Naive thymus-derived CD4-positive, alpha-beta T cell (primary cell): Measurements from ENCODE around the gene NUDT8. TPM values are rescaled to one million over a fixed set of nuclear protein-coding genes. Genes with fewer than 3 reads are reported as not detected.

Source experiments
- ATAC-seq: fragments of 150-1000 bp; cut with Tn5 transposase; 2 replicates; pipeline ENCODE4 v1.10.0; 2021; ENCODE audit warnings: mild to moderate bottlenecking, moderate library complexity
- CTCF ChIA-PET: fragments of 350-600 bp; sonication (Branson Sonifier 250); formaldehyde crosslinking; loops from one replicate; lab custom pipeline; 2021; ENCODE audit warnings: antibody characterized with exemption; lab: Charles Lee
- POLR2A ChIA-PET: fragments of 350-600 bp; sonication (Branson Sonifier 250); formaldehyde crosslinking; loops from one replicate; lab custom pipeline; 2021; ENCODE audit warnings: antibody characterized with exemption, inconsistent platforms; lab: Charles Lee
- DNase-seq, 9 donors: peaks; one replicate each; pipeline versions ENCODE4 v3.0.0 to v3.0.0-alpha.2; 2020 to 2022; ENCODE audit warnings: mixed read lengths in 1 of 9
- H3K27ac ChIP-seq: one replicate; pipeline ENCODE4 v1.7.0; 2013; ENCODE audit warnings: mild to moderate bottlenecking, low read depth, low read length, moderate library complexity
- H3K27me3 ChIP-seq, 2 donors: one replicate each; pipeline ENCODE4 v1.7.0; 2013; ENCODE audit warnings: low read length in 2 of 2, mild to moderate bottlenecking in 2 of 2, moderate library complexity in 2 of 2; ENCODE audit not compliant: control insufficient read depth in 2 of 2, insufficient read depth in 2 of 2
- H3K36me3 ChIP-seq, 3 experiments: 1 replicate in 2 of 3; 2 replicates in 1 of 3; pipeline ENCODE4 v1.7.0; 2013; ENCODE audit warnings: low read length in 3 of 3, mild to moderate bottlenecking in 3 of 3, moderate library complexity in 1 of 3; ENCODE audit not compliant: insufficient read depth in 3 of 3, control insufficient read depth in 2 of 3
- H3K4me1 ChIP-seq, 2 donors: one replicate each; pipeline ENCODE4 v1.7.0; 2013; ENCODE audit warnings: low read length in 2 of 2, mild to moderate bottlenecking in 2 of 2, moderate library complexity in 1 of 2; ENCODE audit not compliant: control insufficient read depth in 2 of 2, insufficient read depth in 2 of 2
- H3K4me3 ChIP-seq: 2 replicates; pipeline ENCODE4 v1.7.0; 2013; ENCODE audit warnings: mild to moderate bottlenecking, low read length
- H3K9me3 ChIP-seq, 3 experiments: 1 replicate in 2 of 3; 2 replicates in 1 of 3; pipeline ENCODE4 v1.7.0; 2013; ENCODE audit warnings: low read length in 3 of 3; ENCODE audit not compliant: control insufficient read depth in 2 of 3
- H3K27ac Mint-ChIP-seq, 9 donors: one replicate each; pipeline ENCODE4 v1.8.0; 2020 to 2022; ENCODE audit warnings: mixed read lengths in 9 of 9, mild to moderate bottlenecking in 8 of 9, moderate library complexity in 5 of 9, inconsistent platforms in 2 of 9
- H3K27me3 Mint-ChIP-seq, 5 donors: one replicate each; pipeline ENCODE4 v1.8.0; 2021 to 2022; ENCODE audit warnings: mixed read lengths in 5 of 5, mild to moderate bottlenecking in 1 of 5
- H3K36me3 Mint-ChIP-seq, 5 donors: one replicate each; pipeline ENCODE4 v1.8.0; 2020 to 2022; ENCODE audit warnings: mixed read lengths in 5 of 5, mild to moderate bottlenecking in 3 of 5, inconsistent platforms in 1 of 5
- H3K4me1 Mint-ChIP-seq, 7 donors: one replicate each; pipeline ENCODE4 v1.8.0; 2020 to 2022; ENCODE audit warnings: mixed read lengths in 7 of 7, mild to moderate bottlenecking in 3 of 7, inconsistent platforms in 1 of 7
- H3K4me3 Mint-ChIP-seq, 10 donors: one replicate each; pipeline ENCODE4 v1.8.0; 2020 to 2022; ENCODE audit warnings: mild to moderate bottlenecking in 10 of 10, mixed read lengths in 10 of 10, moderate library complexity in 6 of 10, inconsistent platforms in 2 of 10
- H3K9me3 Mint-ChIP-seq, 11 donors: one replicate each; pipeline ENCODE4 v1.8.0; 2020 to 2022; ENCODE audit warnings: mixed read lengths in 11 of 11, mild to moderate bottlenecking in 4 of 11, inconsistent platforms in 1 of 11, moderate library complexity in 1 of 11
- intact Hi-C, 2 donors: fragments of 100-400 bp; cut with micrococcal nuclease; formaldehyde crosslinking; loops; one replicate each; pipeline ENCODE4 v1.15.1; 2023
- polyA plus RNA-seq, 2 donors: library from polyadenylated mRNA; unstranded; fragments of 300-500 nt; fragmentation: Illumina TruSeq; gene quantifications; one replicate each; pipeline ENCODE4 v1.2.3, GENCODE V29; 2021
- total RNA-seq, 6 experiments: library from RNA in 5 of 6; stranded (reverse) in 5 of 6; gene quantifications; 1 replicate in 5 of 6; 2 replicates in 1 of 6; pipeline ENCODE4 v1.2.3 and lab custom pipeline; 2021 to 2026

Gene NUDT8
- total and polyA plus RNA-seq, 7 experiments from 2014 or later: 3.1 to 10.4 (median 3.8) TPM

DNA sequence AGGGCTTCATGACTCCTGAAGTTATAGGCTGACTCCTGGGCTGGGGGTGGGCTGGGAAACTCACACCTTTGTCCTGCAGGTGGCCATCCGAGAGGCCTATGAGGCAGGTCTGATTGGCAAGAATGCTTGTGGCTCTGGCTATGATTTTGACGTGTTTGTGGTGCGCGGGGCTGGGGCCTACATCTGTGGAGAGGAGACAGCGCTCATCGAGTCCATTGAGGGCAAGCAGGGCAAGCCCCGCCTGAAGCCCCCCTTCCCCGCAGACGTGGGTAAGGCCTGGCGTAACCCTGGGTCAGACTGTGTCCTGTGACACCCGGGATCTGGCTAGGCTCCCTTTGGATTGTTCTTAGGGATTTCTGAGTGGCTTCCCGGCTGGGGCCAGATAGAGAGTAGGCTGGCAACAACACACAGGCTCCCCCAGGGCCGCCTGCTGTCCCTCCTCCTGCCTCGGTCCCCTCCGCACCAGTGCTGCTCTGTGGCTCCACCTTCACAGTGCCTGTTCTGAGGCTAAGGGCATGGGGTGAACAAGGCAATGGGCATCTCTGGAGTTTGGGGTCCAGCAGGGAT lies 19.4 kb downstream of the NUDT8 start:
- Mint-ChIP-seq H3K36me3 (peaks cover 0 to 19% (median 3%) of the 10 kb centered on the region in 5 donors), H3K4me3 (peak overlapping the region in 2 of 10 donors; percentile 21 to 25), H3K27me3 (no peaks in the 10 kb centered on the region), H3K9me3 (no peaks in the 10 kb centered on the region), H3K27ac (peak overlapping the region in 3 of 9 donors; percentile 23 to 52 (median 42)), H3K4me1 (peaks cover 10 to 55% (median 36%) of the 10 kb centered on the region in 7 donors)
- no peak overlapping the region for H3K4me3 ChIP-seq
- H3K27me3 ChIP-seq: no peaks in the 10 kb centered on the region
- no peak for ATAC-seq
- no peak for DNase-seq
- CTCF ChIA-PET: interaction anchor here (0.7 kb wide), 1 partner anchor 18 kb away, joined by 3 read pairs; no protein-coding TSS in a partner anchor
- no peak overlapping the region for H3K27ac ChIP-seq
- no peaks in the 10 kb centered on the region for H3K9me3 ChIP-seq
- POLR2A ChIA-PET: interaction anchor here (0.6 to 3.3 kb wide), 2 partner anchors 10 to 26 kb away, joined by 3 to 14 read pairs; partner anchors contain the start of gene GSTP1
- intact Hi-C loops: no loop called here
- H3K4me1 ChIP-seq: peaks cover 31 to 40% of the 10 kb centered on the region in 2 donors
- peaks cover 0 to 50% (median 5%) of the 10 kb centered on the region in 3 experiments for H3K36me3 ChIP-seq

DNA sequence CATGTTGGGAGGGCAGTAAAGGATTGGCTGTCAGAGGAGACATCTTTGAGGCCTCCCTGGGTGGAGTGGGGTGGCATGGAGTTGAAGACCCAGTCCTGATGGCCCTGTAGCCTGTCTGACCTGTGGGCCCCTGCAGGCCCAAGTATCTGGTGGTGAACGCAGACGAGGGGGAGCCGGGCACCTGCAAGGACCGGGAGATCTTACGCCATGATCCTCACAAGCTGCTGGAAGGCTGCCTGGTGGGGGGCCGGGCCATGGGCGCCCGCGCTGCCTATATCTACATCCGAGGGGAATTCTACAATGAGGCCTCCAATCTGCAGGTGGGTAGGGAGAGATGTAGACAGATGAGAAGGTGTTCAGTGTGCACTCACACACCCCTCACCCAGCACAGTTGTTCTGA lies 20.4 kb downstream of the NUDT8 start:
- Mint-ChIP-seq H3K27me3 (peaks cover 0 to 1% (median 0%) of the 10 kb centered on the region in 5 donors), H3K4me3 (peak overlapping the region in 1 of 10 donors; percentile 9), H3K4me1 (peaks cover 5 to 48% (median 28%) of the 10 kb centered on the region in 7 donors), H3K27ac (peak overlapping the region in 3 of 9 donors; percentile 42 to 95 (median 93)), H3K36me3 (peaks cover 0 to 19% (median 3%) of the 10 kb centered on the region in 5 donors), H3K9me3 (no peaks in the 10 kb centered on the region)
- intact Hi-C loops: no loop called here
- Histone ChIP-seq H3K36me3 (peaks cover 0 to 50% (median 5%) of the 10 kb centered on the region in 3 experiments), H3K27ac (no peak overlapping the region), H3K4me1 (peaks cover 20 to 29% of the 10 kb centered on the region in 2 donors), H3K27me3 (no peaks in the 10 kb centered on the region), H3K4me3 (no peak overlapping the region), H3K9me3 (no peaks in the 10 kb centered on the region)
- no peak for DNase-seq
- ChIA-PET POLR2A (interaction anchor here (0.6 to 3.3 kb wide), 2 partner anchors 25 to 256 kb away, joined by 3 to 14 read pairs; partner anchors contain the start of genes GSTP1 and POLD4), CTCF (interaction anchor here (0.5 to 1.5 kb wide), 2 partner anchors 202 to 255 kb away, joined by 4 to 5 read pairs; no protein-coding TSS in a partner anchor)
- ATAC-seq: no peak

DNA sequence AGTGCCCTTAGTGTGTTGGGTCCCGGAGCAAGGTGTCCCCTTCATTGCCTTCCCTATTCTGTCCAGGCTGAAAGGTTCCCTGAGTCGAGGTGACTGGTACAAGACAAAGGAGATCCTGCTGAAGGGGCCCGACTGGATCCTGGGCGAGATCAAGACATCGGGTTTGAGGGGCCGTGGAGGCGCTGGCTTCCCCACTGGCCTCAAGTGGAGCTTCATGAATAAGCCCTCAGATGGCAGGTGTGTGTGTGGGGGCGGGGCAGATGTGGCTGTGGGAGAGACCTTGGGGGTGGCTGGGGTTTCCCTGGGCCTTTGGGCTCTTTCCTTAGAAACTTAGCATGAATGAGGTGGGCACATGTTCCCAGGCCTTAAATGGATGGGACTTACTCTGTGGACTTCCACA lies 21.3 kb downstream of the NUDT8 start:
- ATAC-seq (no peak), DNase-seq (no peak)
- Histone ChIP-seq H3K4me1 (peaks cover 12 to 23% of the 10 kb centered on the region in 2 donors), H3K4me3 (no peak overlapping the region), H3K27ac (peak overlapping the region; percentile 32), H3K27me3 (no peaks in the 10 kb centered on the region), H3K9me3 (no peaks in the 10 kb centered on the region), H3K36me3 (peaks cover 0 to 50% (median 5%) of the 10 kb centered on the region in 3 experiments)
- ChIA-PET CTCF (interaction anchor here (1.0 to 1.5 kb wide), 2 partner anchors 36 to 254 kb away, joined by 4 read pairs; no protein-coding TSS in a partner anchor), POLR2A (interaction anchor here (0.6 to 3.3 kb wide), 3 partner anchors 24 to 255 kb away, joined by 3 to 14 read pairs (median 3); partner anchors contain the start of genes AIP, GSTP1 and POLD4)
- H3K4me3 Mint-ChIP-seq: peak overlapping the region; percentile 50 to 99 (median 92)
- peaks cover 0 to 4% (median 0%) of the 10 kb centered on the region in 5 donors for H3K27me3 Mint-ChIP-seq
- H3K36me3 Mint-ChIP-seq: peaks cover 0 to 19% (median 3%) of the 10 kb centered on the region in 5 donors
- no peaks in the 10 kb centered on the region for H3K9me3 Mint-ChIP-seq
- peak overlapping the region in 6 of 9 donors; percentile 43 to 95 (median 73) for H3K27ac Mint-ChIP-seq
- intact Hi-C loops: no loop called here
- peaks cover under 1 to 42% (median 20%) of the 10 kb centered on the region in 7 donors for H3K4me1 Mint-ChIP-seq

DNA sequence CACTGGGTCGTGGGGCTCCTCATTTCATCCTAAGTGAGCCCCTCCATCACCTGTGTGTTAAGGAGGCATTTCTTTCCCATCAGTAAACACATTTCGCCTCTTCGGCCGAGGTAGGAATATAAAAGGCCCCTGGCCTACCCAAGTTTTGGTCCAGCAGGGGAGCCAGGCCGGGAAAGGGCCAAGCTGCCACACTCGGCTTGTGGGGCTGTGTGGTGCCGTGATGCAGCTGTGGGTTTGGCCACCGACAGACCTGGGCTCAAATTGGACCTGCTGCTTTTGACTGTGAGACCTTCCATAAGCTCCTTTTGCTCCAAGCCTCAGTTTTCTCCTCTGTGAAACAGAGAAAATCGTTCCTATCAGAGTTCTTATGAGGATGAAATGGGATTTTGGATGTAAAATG lies 22.2 kb downstream of the NUDT8 start:
- H3K27ac ChIP-seq: peak overlapping the region; percentile 87
- CTCF ChIA-PET: no interaction called here

DNA sequence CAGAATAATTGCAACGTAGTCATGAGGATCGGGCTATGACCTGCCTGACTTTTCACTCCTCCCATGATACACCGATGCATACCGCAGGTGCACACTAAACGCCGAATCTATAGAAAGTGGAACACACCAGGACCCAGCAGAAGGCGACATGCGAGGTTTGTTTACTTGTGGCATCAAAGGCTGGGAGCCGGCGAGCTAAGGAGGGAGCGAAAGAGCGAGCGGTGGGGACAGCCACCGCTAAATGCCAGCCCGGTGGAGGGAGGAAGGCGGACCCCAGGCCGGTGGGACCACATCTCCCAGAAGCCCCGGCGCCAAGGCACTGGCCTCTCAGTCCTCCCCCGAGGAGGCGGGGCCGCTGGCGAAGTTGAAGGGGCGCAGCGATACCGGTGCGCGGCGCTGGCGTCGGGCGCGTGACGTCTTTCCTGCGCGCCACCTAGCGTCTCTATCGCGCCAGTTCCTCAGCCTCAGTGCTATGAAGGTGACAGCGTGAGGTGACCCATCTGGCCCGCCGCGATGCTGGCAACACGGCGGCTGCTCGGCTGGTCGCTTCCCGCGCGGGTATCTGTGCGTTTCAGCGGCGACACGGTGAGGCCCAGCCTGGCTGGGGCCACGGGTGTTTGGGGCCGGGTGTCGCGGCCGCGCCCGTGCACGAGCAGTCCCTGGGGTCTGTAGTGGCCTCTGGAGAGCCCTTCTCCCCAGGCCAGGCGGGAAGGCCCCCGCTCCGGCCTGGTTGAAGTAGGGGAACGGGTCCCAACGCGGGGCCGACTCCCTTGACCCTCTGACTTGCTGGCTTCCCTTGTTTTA lies 23.0 kb downstream of the NUDT8 start, which contains the start of gene NDUFV1:
Gene NDUFV1, plus strand, starts transcription at position 445 of the 804 bp plus-strand sequence. Its CDS starts 69 bp downstream, at position 514.
- Mint-ChIP-seq H3K36me3 (peaks cover 0 to 19% (median 3%) of the 10 kb centered on the region in 5 donors), H3K9me3 (no peaks in the 10 kb centered on the region), H3K27ac (peak within 1 kb of the TSS; percentile 78 to 96 (median 93)), H3K4me1 (peaks cover 0 to 36% (median 14%) of the 10 kb centered on the region in 7 donors), H3K4me3 (peak within 1 kb of the TSS; percentile 85 to 99 (median 93)), H3K27me3 (peaks cover 0 to 16% (median 10%) of the 10 kb centered on the region in 5 donors)
- ChIA-PET CTCF (no interaction called here), POLR2A (interaction anchor here (3.3 kb wide), 1 partner anchor 23 kb away, joined by 14 read pairs; the partner anchor contains the start of gene GSTP1)
- Histone ChIP-seq H3K36me3 (peaks cover 0 to 37% (median 5%) of the 10 kb centered on the region in 3 experiments), H3K4me3 (peak within 1 kb of the TSS; percentile 97), H3K27me3 (no peaks in the 10 kb centered on the region), H3K4me1 (peaks cover 8 to 19% of the 10 kb centered on the region in 2 donors), H3K9me3 (no peaks in the 10 kb centered on the region), H3K27ac (peak within 1 kb of the TSS; percentile 87)
- intact Hi-C loops: loop anchor here (1.0 to 2.0 kb wide), 12 partner anchors 8 to 424 kb away; partner anchors contain the start of genes CDK2AP2 (in 2 of the 2), GSTP1 (in 2 of the 2), NDUFS8 (in 1 of the 2) and POLD4 (in 1 of the 2)
- DNase-seq (peak; percentile 90 to 96 (median 94)), ATAC-seq (peak; percentile 100)

More for the DNA sequence above, 22.2 kb downstream of the NUDT8 start:
- ATAC-seq: no peak
- Mint-ChIP-seq H3K4me3 (peak overlapping the region; percentile 85 to 99 (median 93)), H3K27ac (peak overlapping the region; percentile 74 to 95 (median 92)), H3K4me1 (peaks cover 0 to 36% (median 14%) of the 10 kb centered on the region in 7 donors), H3K9me3 (no peaks in the 10 kb centered on the region), H3K36me3 (peaks cover 0 to 19% (median 3%) of the 10 kb centered on the region in 5 donors), H3K27me3 (peaks cover 0 to 11% (median 7%) of the 10 kb centered on the region in 5 donors)
- peaks cover 0 to 45% (median 5%) of the 10 kb centered on the region in 3 experiments for H3K36me3 ChIP-seq
- H3K4me3 ChIP-seq: peak overlapping the region; percentile 97
- H3K27me3 ChIP-seq: no peaks in the 10 kb centered on the region
- POLR2A ChIA-PET: interaction anchor here (0.9 to 3.3 kb wide), 4 partner anchors 9 to 125 kb away, joined by 3 to 14 read pairs (median 4); partner anchors contain the start of genes AIP, GSTP1 and NUDT8
- peaks cover 8 to 19% of the 10 kb centered on the region in 2 donors for H3K4me1 ChIP-seq
- no peak for DNase-seq
- H3K9me3 ChIP-seq: no peaks in the 10 kb centered on the region
- intact Hi-C loops: loop anchor here in 1 of 2 donors (2.0 kb wide), 1 partner anchor 35 kb away; no protein-coding TSS in a partner anchor
